ENCODE data around the gene LPIN1. TPM values are rescaled to one million over a fixed set of nuclear protein-coding genes. Genes with fewer than 3 reads are reported as not detected.

The LPIN1 gene
- total RNA-seq, 1 donor from 2014 or later = 43.0 TPM

DNA sequence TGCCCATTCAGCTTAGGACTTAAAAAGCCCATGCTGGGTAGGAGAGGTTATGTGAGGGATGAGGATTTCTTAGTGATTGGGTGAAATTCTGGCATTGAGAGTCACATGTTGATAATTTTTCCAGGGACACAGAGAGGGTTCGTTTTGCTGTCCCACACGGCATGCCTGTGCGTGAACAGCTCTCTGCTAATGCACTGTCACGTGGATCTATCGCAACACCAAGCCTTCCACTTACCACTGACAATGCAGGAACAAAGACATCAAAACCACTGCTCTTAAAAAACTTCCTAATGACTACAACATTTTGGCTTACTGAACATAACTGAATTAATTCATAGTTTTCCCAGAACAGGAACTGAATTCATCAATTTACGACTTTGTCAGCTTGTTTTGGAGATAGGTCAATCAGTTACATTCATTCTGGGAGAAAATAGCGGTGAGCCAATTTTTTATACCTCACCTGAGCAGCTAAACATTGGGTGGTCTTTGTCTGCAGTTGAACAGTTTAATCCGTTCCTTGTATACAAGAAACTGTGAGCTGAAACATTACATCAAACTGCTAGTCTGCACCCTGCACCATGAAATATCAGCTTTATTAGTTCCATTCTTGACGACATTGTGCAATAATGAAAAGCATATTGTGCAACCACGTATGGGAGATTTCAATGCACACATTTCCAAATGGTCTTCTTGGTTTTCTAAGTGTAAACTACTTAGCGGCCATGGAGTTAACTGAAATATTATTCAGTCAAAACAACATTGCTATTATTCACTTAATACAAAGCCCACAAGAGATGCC is 127.1 kb downstream of the LPIN1 start:
- intact Hi-C loops (cut with micrococcal nuclease) = no loop called here
- DNase-seq = no peak

DNA sequence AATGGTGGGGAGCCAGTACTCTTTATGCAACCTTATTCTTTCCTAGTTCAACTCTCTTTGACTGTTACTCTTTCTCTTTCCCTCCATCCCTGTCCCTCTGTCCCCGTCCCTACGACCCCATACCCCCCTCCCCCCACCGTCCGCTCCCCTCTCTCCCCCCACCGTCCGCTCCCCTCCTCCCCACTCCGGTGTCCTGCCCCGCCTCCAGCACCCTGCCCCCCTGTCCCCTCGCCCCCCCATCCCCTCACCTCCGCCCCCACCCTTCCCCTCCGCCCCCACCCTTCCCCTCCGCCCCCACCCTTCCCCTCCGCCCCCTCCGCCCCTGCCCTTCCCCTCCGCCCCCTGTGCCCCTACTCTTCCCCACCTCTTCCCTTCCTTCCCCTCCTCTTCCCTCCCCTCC is 128.4 kb downstream of the LPIN1 start:
- Histone ChIP-seq H3K36me3 (no peaks in the 10 kb centered on the region), H3K4me1 (no peaks in the 10 kb centered on the region), H3K27ac (replicated peaks) (no peak overlapping the region), H3K9me3 (replicated peaks) (no peaks in the 10 kb centered on the region), H3K4me3 (no peak overlapping the region), H3K27me3 (ENCODE audit: low read depth) (no peaks in the 10 kb centered on the region)
- TF ChIP-seq, protein P1, sequence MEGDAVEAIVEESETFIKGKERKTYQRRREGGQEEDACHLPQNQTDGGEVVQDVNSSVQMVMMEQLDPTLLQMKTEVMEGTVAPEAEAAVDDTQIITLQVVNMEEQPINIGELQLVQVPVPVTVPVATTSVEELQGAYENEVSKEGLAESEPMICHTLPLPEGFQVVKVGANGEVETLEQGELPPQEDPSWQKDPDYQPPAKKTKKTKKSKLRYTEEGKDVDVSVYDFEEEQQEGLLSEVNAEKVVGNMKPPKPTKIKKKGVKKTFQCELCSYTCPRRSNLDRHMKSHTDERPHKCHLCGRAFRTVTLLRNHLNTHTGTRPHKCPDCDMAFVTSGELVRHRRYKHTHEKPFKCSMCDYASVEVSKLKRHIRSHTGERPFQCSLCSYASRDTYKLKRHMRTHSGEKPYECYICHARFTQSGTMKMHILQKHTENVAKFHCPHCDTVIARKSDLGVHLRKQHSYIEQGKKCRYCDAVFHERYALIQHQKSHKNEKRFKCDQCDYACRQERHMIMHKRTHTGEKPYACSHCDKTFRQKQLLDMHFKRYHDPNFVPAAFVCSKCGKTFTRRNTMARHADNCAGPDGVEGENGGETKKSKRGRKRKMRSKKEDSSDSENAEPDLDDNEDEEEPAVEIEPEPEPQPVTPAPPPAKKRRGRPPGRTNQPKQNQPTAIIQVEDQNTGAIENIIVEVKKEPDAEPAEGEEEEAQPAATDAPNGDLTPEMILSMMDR (IDR thresholded peaks at IDR 0.05; ENCODE audit: borderline replicate concordance) = no peak
- intact Hi-C loops (cut with micrococcal nuclease) = no loop called here
- no peak for DNase-seq

More for the DNA sequence above, 127.1 kb downstream of the LPIN1 start:
- Histone ChIP-seq H3K27ac (replicated peaks) (no peak overlapping the region), H3K27me3 (ENCODE audit: low read depth) (no peaks in the 10 kb centered on the region), H3K36me3 (no peaks in the 10 kb centered on the region), H3K9me3 (replicated peaks) (no peaks in the 10 kb centered on the region), H3K4me1 (no peaks in the 10 kb centered on the region), H3K4me3 (no peak overlapping the region)
- TF ChIP-seq, protein P1 (IDR thresholded peaks at IDR 0.05; ENCODE audit: borderline replicate concordance) = no peak

DNA sequence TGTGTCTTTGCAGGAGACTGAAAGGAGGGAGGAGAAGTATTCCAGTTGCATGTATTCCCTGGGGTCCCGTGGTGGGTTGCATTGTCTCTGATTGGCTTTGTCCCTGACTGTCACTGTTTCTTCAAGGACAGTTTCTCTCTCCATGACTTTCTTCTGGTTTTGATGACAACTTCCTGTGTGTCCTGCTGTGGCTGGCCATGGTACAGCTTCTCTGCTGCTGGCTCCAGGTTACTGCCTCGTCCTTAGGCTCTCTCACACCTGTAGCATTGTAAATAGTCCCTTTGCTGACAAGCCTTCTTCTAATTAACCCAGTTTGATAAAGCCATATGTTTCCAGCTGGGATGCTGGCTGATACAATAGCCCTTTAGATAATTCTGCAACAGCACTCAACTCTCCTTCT is 129.0 kb downstream of the LPIN1 start:
- Histone ChIP-seq H3K4me3 (no peak overlapping the region), H3K9me3 (replicated peaks) (no peaks in the 10 kb centered on the region), H3K36me3 (no peaks in the 10 kb centered on the region), H3K27me3 (ENCODE audit: low read depth) (no peaks in the 10 kb centered on the region), H3K27ac (replicated peaks) (no peak overlapping the region), H3K4me1 (no peaks in the 10 kb centered on the region)
- TF ChIP-seq, protein P1 (IDR thresholded peaks at IDR 0.05; ENCODE audit: borderline replicate concordance) = no peak
- intact Hi-C loops (cut with micrococcal nuclease) = no loop called here
- DNase-seq = no peak

DNA sequence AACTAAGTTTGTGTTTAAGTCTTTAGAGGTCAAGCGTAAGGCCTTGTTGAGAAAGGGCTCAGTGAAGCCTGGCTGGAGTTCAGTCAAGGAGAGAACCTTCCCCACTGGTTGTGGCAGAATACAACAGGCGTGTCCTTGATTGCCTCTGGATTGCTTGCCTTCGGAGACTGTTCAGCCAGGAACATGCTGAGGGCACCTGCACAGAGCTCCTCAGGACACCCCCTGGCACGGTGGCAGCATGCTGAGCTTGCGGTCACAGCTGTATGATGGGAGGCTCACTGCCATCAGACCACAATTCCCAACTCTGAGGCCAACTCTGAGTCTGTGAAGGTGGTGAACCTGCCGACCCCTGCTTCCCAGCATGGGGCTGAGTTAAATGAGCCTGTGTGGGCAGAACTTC is 130.0 kb downstream of the LPIN1 start:
- TF ChIP-seq, protein P1 (IDR thresholded peaks at IDR 0.05; ENCODE audit: borderline replicate concordance) = no peak
- DNase-seq = no peak
- intact Hi-C loops (cut with micrococcal nuclease) = no loop called here

DNA sequence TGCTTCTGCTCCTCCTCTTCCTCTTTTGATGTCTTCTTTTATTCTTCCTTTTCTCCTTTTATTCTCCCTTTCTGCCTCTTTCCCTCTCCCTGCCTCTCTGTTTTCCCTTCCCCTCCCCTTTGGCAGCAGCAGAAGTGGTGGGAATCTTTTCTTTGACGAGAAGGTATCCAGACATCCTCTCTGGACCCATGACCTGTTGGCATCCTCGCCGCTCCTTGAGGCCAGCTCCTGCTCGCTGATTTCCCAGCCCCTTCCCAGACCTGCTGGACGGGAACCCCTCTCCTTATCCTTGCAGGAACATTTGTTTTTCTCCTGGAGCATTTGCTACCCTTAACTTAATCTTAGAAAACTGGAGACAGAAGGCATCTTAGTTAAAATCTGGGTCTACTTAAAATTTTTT is 130.5 kb downstream of the LPIN1 start:
- TF ChIP-seq, protein P1 (IDR thresholded peaks at IDR 0.05; ENCODE audit: borderline replicate concordance) = no peak
- Histone ChIP-seq H3K27ac (replicated peaks) (no peak overlapping the region), H3K4me1 (no peaks in the 10 kb centered on the region), H3K36me3 (no peaks in the 10 kb centered on the region), H3K27me3 (ENCODE audit: low read depth) (no peaks in the 10 kb centered on the region), H3K9me3 (replicated peaks) (peaks cover 3% of the 10 kb centered on the region), H3K4me3 (no peak overlapping the region)
- intact Hi-C loops (cut with micrococcal nuclease) = no loop called here
- no peak for DNase-seq

More for the DNA sequence above, 130.0 kb downstream of the LPIN1 start:
- no peak overlapping the region for H3K27ac ChIP-seq (replicated peaks)
- no peak overlapping the region for H3K4me3 ChIP-seq
- H3K4me1 ChIP-seq = no peaks in the 10 kb centered on the region
- no peaks in the 10 kb centered on the region for H3K9me3 ChIP-seq (replicated peaks)
- H3K27me3 ChIP-seq (ENCODE audit: low read depth) = no peaks in the 10 kb centered on the region
- H3K36me3 ChIP-seq = no peaks in the 10 kb centered on the region

Small RNA genes lying within 50 kb of the gene (microRNA-seq; reads per million reads assigned to microRNA genes)
- gene MIR4262 (not detected), gene MIR548S (not detected)

Other genes starting within 250 kb of the LPIN1 start
- gene GREB1, start 212.6 kb upstream of the LPIN1 start, total RNA-seq = 7.8 TPM
- gene NTSR2, start 76.4 kb upstream of the LPIN1 start, total RNA-seq = not detected

Data from left ventricle myocardium inferior (tissue), 1 donor.